HEK293T (cell line): ENCODE data around the gene PGS1.

ENCODE experiments used
- CTCF ChIA-PET: fragments of 350-600 bp; formaldehyde crosslinking; extraction: SDS; loops from one replicate; lab custom pipeline; 2021; ENCODE audit warnings: antibody characterized with exemption, inconsistent platforms; lab: Yijun Ruan, JAX
- POLR2A ChIA-PET: fragments of 350-600 bp; formaldehyde crosslinking; extraction: SDS; loops from one replicate; lab custom pipeline; 2020; ENCODE audit warnings: antibody characterized with exemption, inconsistent platforms; lab: Yijun Ruan, JAX
- DNase-seq: peaks from one replicate; pipeline ENCODE4 v3.0.0; 2012; ENCODE audit warnings: mixed read lengths; ENCODE audit errors: extremely low spot score
- ARNT ChIP-seq: fragments of 450-650 bp; IDR thresholded peaks from 2 replicates; pipeline ENCODE4 v1.6.1; 2017; ENCODE audit warnings: mild to moderate bottlenecking
- BHLHE40 ChIP-seq: fragments of 450-650 bp; IDR thresholded peaks from 2 replicates; pipeline ENCODE4 v1.6.1; 2016; ENCODE audit warnings: mild to moderate bottlenecking, moderate library complexity, borderline replicate concordance
- CTBP1 ChIP-seq: fragments of 450-650 bp; IDR thresholded peaks from 2 replicates; pipeline ENCODE4 v1.6.1; 2016; ENCODE audit warnings: borderline replicate concordance
- ELF4 ChIP-seq: fragments of 450-650 bp; IDR thresholded peaks from 2 replicates; pipeline ENCODE4 v1.6.1; 2017; ENCODE audit warnings: antibody characterized with exemption
- FOXA1 ChIP-seq: fragments of 450-650 bp; IDR thresholded peaks from 2 replicates; pipeline ENCODE4 v1.6.1; 2016; ENCODE audit warnings: mild to moderate bottlenecking
- FOXK2 ChIP-seq: fragments of 450-650 bp; IDR thresholded peaks from 2 replicates; pipeline ENCODE4 v1.6.1; 2016; ENCODE audit warnings: mild to moderate bottlenecking
- FOXM1 ChIP-seq: fragments of 450-650 bp; IDR thresholded peaks from 2 replicates; pipeline ENCODE4 v1.6.1; 2017; ENCODE audit warnings: mild to moderate bottlenecking, borderline replicate concordance
- HDGF ChIP-seq: fragments of 450-650 bp; IDR thresholded peaks from 2 replicates; pipeline ENCODE4 v1.6.1; 2017; ENCODE audit warnings: antibody characterized with exemption, borderline replicate concordance
- L3MBTL2 ChIP-seq: fragments of 450-650 bp; conservative IDR thresholded peaks from 2 replicates; pipeline ENCODE4 v1.6.1; 2016; ENCODE audit warnings: mild to moderate bottlenecking
- LEF1 ChIP-seq: fragments of 450-650 bp; IDR thresholded peaks from 2 replicates; pipeline ENCODE4 v1.6.1; 2017; ENCODE audit warnings: mild to moderate bottlenecking, borderline replicate concordance
- NFRKB ChIP-seq: fragments of 450-650 bp; IDR thresholded peaks from 2 replicates; pipeline ENCODE4 v1.6.1; 2016; ENCODE audit warnings: mild to moderate bottlenecking, moderate library complexity
- SP1 ChIP-seq: fragments of 450-650 bp; IDR thresholded peaks from 2 replicates; pipeline ENCODE4 v1.6.1; 2017
- SUZ12 ChIP-seq: fragments of 450-650 bp; IDR thresholded peaks from 2 replicates; pipeline ENCODE4 v1.6.1; 2016; ENCODE audit warnings: mild to moderate bottlenecking
- TARDBP ChIP-seq: fragments of 450-650 bp; IDR thresholded peaks from 2 replicates; pipeline ENCODE4 v1.6.1; 2016
- ZNF384 ChIP-seq: fragments of 450-650 bp; IDR thresholded peaks from 2 replicates; pipeline ENCODE4 v1.6.1; 2016
- TF ChIP-seq, protein P1 (sequence below): fragments of 450-650 bp; IDR thresholded peaks from 2 replicates; pipeline ENCODE4 v1.6.1; 2016

The PGS1 gene

DNA sequence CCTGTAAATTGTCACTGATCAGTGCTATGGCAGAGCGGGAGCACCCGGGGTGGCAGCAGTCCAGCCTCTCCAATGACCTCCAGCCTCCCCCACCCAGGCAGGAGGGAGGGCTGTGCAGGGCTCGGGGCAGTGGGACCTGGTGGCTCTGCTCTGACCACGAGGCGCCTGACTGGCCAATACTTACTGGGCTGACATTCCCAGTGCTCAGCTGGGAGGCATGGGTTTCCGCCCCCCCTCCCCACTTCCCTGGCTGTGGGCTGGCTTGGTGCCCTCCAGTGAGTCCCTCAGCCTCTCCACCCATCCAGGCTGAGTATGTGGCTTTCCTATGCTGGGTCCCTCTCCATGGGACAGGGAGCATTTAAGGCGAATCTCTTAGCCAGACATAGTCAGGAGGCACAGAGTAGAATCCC, 21.3 kb upstream of the PGS1 start:
- DNase-seq, result no peak
- ChIA-PET POLR2A (no interaction called here), CTCF (no interaction called here)
- TF ChIP-seq ZNF384 (no peak), FOXM1 (no peak), BHLHE40 (no peak), ELF4 (no peak), FOXA1 (no peak), LEF1 (no peak), FOXK2 (no peak), HDGF (no peak), L3MBTL2 (no peak), CTBP1 (no peak), TARDBP (no peak)
- TF ChIP-seq, protein P1, sequence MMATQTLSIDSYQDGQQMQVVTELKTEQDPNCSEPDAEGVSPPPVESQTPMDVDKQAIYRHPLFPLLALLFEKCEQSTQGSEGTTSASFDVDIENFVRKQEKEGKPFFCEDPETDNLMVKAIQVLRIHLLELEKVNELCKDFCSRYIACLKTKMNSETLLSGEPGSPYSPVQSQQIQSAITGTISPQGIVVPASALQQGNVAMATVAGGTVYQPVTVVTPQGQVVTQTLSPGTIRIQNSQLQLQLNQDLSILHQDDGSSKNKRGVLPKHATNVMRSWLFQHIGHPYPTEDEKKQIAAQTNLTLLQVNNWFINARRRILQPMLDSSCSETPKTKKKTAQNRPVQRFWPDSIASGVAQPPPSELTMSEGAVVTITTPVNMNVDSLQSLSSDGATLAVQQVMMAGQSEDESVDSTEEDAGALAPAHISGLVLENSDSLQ, result no peak

DNA sequence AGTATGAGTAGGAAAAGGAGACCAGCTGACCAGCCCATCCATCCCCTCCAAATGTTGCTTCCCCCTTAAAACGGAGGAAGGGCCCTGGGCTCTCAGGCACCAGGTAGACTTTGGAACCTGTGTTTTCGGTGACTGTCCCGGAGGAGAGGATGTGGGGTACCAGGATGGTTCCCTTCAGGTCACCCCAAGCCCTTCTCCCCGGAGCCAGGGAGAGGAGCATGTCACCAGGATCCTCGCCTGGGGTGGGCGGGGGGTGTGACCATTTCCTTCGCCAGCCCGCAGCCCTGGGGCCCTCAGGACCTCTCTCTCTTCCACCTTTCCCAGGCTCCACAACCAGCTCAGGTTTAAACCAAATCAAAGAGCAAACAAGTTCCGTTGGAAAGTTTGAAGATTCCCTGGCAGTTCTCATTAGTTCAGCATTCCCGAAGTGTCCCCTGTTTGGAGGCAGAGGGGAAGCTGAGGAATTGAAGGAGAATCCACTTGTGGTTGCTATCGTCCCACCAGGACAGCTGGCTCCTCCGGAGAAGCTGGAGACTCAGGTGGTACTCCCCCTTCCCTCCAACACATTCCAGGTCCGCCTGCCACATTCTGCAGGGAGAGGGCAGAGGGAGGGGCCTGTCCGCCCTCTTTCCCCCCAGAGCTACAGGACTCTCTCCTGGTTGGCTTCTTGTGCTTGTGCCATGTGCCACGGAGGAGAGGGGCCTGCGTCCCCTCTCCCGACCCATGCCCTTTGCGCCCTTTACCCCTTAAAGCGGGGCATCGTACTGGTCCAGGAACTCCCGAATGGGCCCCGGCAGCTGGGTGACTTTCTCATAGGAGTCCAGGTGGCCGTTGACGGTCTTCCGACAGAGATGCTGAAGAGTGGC, 20.5 kb upstream of the PGS1 start:
- CTCF ChIA-PET, result no interaction called here
- TF ChIP-seq ELF4 (no peak), NFRKB (no peak), FOXA1 (no peak)
- no peak for DNase-seq
- POLR2A ChIA-PET, result interaction anchor here (1.3 kb wide), 1 partner anchor 14 kb away, joined by 3 read pairs; no protein-coding TSS in a partner anchor

DNA sequence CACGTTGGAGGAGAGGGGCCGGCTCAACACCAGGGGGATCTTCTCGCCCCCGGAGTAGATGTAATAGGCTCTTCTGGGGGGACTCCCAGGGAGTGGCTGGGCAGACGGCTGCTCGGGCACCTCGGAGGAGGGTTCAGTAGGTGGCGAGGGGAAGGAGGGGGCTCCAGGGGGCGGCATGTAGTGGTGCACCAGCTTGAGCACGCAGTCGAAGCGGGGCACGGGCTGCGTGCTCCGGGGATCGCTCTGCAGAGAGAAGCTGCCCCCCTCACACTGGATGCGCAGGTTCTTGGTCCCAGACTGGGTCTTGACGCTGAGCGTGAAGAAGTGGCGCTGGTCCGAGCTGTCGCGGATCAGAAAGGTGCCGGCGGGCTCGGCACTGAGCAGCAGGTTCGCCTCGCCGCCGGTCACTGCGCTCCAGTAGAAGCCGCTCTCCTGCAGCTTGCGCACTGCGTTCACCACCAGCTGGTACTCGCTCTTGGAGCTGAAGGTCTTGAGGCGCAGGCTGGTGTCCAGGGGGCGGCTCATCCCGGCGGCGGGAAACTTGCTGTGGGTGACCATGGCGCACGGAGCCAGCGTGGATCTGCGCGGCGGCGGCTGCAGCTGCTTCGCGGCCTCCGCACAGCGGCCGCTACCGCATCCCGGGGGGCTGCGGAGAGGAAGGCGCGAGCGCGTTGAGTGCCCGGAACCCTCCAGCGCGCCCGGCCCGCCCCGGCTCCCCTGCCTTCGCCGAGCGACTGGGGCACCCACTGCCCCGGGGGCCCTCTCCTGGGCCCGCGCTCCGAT, 19.7 kb upstream of the PGS1 start:
- DNase-seq, result no peak
- POLR2A ChIA-PET, result interaction anchor here (1.3 kb wide), 1 partner anchor 14 kb away, joined by 3 read pairs; no protein-coding TSS in a partner anchor
- TF ChIP-seq SP1, result no peak
- TF ChIP-seq ARNT, result no peak
- TF ChIP-seq SUZ12, result no peak
- no peak for TF ChIP-seq ZNF384
- TF ChIP-seq TARDBP, result no peak
- no peak for TF ChIP-seq LEF1
- no peak for TF ChIP-seq NFRKB
- no peak for TF ChIP-seq FOXK2
- TF ChIP-seq HDGF, result no peak
- no peak for TF ChIP-seq FOXA1
- no peak for TF ChIP-seq L3MBTL2
- TF ChIP-seq ELF4, result no peak
- CTCF ChIA-PET, result no interaction called here

DNA sequence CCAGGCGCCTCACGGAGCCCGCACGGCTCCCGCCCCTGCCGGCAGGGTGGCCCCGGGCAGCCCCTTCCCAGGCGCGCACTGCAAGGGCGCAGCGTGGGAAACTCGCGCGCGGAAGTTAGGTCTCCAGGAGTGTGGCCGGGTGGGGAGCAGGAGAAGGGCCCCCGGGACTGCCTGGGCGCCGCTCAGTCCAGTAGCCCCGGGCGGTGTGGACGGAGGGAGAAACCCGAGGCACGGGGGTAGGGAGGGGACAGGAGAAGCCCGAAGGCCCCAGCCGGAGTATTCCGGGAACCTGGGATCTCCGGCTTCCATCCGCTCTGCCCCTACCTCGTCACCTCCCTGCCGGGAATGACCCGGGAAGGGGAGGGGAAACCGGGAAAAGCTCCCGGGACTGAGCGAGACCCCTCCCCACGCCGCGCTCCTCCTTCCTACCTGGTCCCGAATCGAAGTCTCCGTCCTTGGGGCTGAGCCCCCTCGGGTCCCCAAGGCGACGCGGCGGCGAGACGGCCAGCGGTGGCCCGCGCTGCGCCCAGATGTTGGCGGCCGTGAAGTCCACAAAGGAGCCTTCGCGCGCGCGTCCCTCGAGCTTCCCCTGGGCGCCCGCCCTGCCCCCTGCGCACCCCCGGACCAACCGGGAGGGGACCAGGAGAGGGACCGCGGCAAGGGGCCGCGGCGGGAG, 19.0 kb upstream of the PGS1 start:
- CTCF ChIA-PET, result interaction anchor here (1.9 kb wide), 1 partner anchor 25 kb away, joined by 6 read pairs; no protein-coding TSS in a partner anchor
- POLR2A ChIA-PET, result no interaction called here
- DNase-seq, result no peak
- TF ChIP-seq LEF1, result 0 out of 2 replicates have a peak, but pooled peaks have one; percentile 31
- no peak for TF ChIP-seq ARNT
- TF ChIP-seq BHLHE40, result no peak

DNA sequence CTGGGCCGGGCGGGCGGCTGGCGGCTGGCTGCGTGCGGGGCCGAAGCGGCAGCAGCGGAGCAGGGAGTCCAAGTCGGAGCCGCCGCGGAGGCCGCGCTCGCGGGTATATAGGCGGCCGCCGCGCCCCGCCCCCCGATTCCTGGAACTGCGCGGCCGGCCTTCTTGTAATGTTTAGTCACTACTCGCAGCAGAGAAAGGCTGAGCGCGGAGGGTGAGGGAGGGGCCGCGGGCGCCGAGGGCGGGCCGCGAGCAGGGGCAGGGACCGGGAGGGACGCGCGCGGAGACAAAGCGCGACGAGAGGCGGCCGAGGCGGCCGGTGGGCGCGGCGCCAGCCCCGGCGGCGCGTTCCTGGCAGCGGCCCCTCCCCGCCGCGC, 18.5 kb upstream of the PGS1 start, which contains the start of gene SOCS3:
Gene SOCS3, minus strand, starts transcription at position 81 of the 374 bp plus-strand sequence. CDS start 982 bp downstream, outside the sequence.
- no peak for TF ChIP-seq FOXA1
- no peak for TF ChIP-seq TARDBP
- TF ChIP-seq NFRKB, result no peak
- no peak for TF ChIP-seq SUZ12
- no peak for TF ChIP-seq BHLHE40
- TF ChIP-seq LEF1, result no peak
- TF ChIP-seq ELF4, result no peak
- no peak for TF ChIP-seq CTBP1
- no peak for TF ChIP-seq ZNF384
- TF ChIP-seq, protein P1, result no peak
- no peak for TF ChIP-seq ARNT
- no peak for TF ChIP-seq SP1
- POLR2A ChIA-PET, result no interaction called here
- peak; percentile 79 for DNase-seq
- CTCF ChIA-PET, result interaction anchor here (1.9 kb wide), 1 partner anchor 26 kb away, joined by 6 read pairs; no protein-coding TSS in a partner anchor
